Osteoblast (primary cell): ENCODE results near the gene SPATA16. TPM values are rescaled to one million over a fixed set of nuclear protein-coding genes. Genes with fewer than 3 reads are reported as not detected.

Experiments used
- DNase-seq: peaks from one replicate; pipeline ENCODE4 v3.0.0; 2011; ENCODE audit warnings: low spot score, mixed read lengths; ENCODE audit not compliant: insufficient read length; ENCODE audit errors: missing footprints
- H2AFZ ChIP-seq: 2 replicates; pipeline ENCODE4 v1.6.0; 2011; ENCODE audit warnings: mild to moderate bottlenecking, low read length
- H3K27ac ChIP-seq: 2 replicates; pipeline ENCODE4 v1.5.1; 2011; ENCODE audit warnings: mild to moderate bottlenecking, low read depth, low read length, moderate library complexity
- H3K27me3 ChIP-seq: 2 replicates; pipeline ENCODE4 v1.6.0; 2012; ENCODE audit warnings: mild to moderate bottlenecking, control low read depth, inconsistent platforms, low read length, moderate library complexity; ENCODE audit not compliant: insufficient read depth
- H3K36me3 ChIP-seq: 2 replicates; pipeline ENCODE4 v1.5.1; 2011; ENCODE audit warnings: mild to moderate bottlenecking, low read length, control low read depth, moderate library complexity; ENCODE audit not compliant: insufficient read depth
- H3K4me1 ChIP-seq: 2 replicates; pipeline ENCODE4 v1.5.1; 2011; ENCODE audit warnings: mild to moderate bottlenecking, low read length, control low read depth, moderate library complexity; ENCODE audit not compliant: insufficient read depth
- H3K4me2 ChIP-seq: 2 replicates; pipeline ENCODE4 v1.6.0; 2011; ENCODE audit warnings: mild to moderate bottlenecking, low read length; ENCODE audit not compliant: insufficient read depth
- H3K4me3 ChIP-seq: fragments of 200-600 bp; sonication (generic); 3 replicates; pipeline ENCODE4 v1.5.1; 2012; ENCODE audit warnings: mild to moderate bottlenecking, low read length, inconsistent platforms; ENCODE audit not compliant: insufficient read depth
- H3K79me2 ChIP-seq: 2 replicates; pipeline ENCODE4 v1.6.0; 2012; ENCODE audit warnings: mild to moderate bottlenecking, low read length, control low read depth, inconsistent platforms; ENCODE audit not compliant: insufficient read depth
- H3K9me3 ChIP-seq: 2 replicates; pipeline ENCODE4 v1.5.1; 2011; ENCODE audit warnings: low read depth, low read length, control low read depth
- H4K20me1 ChIP-seq: 2 replicates; pipeline ENCODE4 v1.6.0; 2012; ENCODE audit warnings: mild to moderate bottlenecking, low read length, control low read depth; ENCODE audit not compliant: insufficient read depth
- total RNA-seq: library from RNA; depleted of rRNA; stranded (reverse); fragments of >200 nt; gene quantifications from 2 replicates; pipeline ENCODE4 v1.2.3, GENCODE V29; 2012
- TF ChIP-seq, protein P1 (sequence below): IDR thresholded peaks from 2 replicates; pipeline ENCODE4 v1.5.1; 2011; ENCODE audit warnings: mild to moderate bottlenecking, low read depth, low read length, moderate library complexity; ENCODE audit errors: extremely low read depth

SPATA16 gene
- total RNA-seq, 1 donor: not detected

DNA sequence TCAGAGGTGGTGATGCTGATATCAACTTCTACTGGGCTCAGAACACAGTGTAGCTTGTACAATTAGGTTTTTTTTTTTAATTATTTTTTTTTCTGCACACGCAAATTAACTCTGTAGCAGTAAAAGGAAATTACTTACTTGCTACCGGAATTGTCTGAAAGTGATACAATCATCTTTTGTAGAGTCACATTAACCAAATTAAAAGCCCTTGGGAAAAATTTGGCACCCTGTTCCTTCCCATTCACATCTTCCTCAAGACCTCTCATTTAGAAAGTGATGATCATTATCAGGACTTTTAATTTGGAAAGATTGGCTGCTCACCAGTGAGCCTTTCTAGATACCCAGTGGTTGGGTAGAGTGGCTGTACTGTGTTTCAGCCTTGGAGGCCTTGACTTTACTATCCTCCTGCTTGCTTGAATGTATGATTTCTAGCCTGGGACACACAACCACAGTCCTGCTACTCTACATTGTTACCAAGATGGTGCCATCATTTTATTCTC is 232.2 kb downstream of the SPATA16 start:
- DNase-seq: no peak
- Histone ChIP-seq H4K20me1 (no peaks in the 10 kb centered on the region), H2AFZ (no peak overlapping the region), H3K79me2 (no peaks in the 10 kb centered on the region), H3K4me2 (no peak overlapping the region), H3K27ac (no peak overlapping the region), H3K36me3 (no peaks in the 10 kb centered on the region), H3K9me3 (no peaks in the 10 kb centered on the region), H3K4me3 (no peak overlapping the region), H3K4me1 (no peaks in the 10 kb centered on the region), H3K27me3 (no peaks in the 10 kb centered on the region)
- TF ChIP-seq, protein P1, sequence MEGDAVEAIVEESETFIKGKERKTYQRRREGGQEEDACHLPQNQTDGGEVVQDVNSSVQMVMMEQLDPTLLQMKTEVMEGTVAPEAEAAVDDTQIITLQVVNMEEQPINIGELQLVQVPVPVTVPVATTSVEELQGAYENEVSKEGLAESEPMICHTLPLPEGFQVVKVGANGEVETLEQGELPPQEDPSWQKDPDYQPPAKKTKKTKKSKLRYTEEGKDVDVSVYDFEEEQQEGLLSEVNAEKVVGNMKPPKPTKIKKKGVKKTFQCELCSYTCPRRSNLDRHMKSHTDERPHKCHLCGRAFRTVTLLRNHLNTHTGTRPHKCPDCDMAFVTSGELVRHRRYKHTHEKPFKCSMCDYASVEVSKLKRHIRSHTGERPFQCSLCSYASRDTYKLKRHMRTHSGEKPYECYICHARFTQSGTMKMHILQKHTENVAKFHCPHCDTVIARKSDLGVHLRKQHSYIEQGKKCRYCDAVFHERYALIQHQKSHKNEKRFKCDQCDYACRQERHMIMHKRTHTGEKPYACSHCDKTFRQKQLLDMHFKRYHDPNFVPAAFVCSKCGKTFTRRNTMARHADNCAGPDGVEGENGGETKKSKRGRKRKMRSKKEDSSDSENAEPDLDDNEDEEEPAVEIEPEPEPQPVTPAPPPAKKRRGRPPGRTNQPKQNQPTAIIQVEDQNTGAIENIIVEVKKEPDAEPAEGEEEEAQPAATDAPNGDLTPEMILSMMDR: no peak

DNA sequence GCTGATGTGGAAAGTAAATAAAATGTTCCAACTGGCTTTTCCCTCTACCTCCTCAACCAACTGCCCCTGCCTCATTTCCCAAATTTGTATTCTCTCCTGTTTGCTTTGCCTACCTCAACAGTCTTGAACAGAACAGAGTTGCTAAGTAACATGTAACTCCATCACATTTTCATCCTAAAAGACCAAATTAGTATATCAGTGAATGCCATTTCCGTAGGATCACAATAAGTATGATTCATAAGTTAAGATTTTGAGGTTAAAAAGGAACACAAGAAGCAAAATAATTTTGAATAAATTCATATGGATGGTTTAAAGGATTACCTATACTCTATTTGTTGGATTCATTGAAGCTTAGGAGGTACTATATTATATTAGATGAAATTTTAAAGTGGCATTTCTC is 235.6 kb downstream of the SPATA16 start:
- Histone ChIP-seq H3K36me3 (no peaks in the 10 kb centered on the region), H3K79me2 (no peaks in the 10 kb centered on the region), H3K4me1 (no peaks in the 10 kb centered on the region), H3K9me3 (no peaks in the 10 kb centered on the region), H3K27ac (no peak overlapping the region), H2AFZ (no peak overlapping the region), H4K20me1 (no peaks in the 10 kb centered on the region), H3K4me3 (no peak overlapping the region), H3K4me2 (no peak overlapping the region), H3K27me3 (no peaks in the 10 kb centered on the region)
- TF ChIP-seq, protein P1: no peak
- no peak for DNase-seq

DNA sequence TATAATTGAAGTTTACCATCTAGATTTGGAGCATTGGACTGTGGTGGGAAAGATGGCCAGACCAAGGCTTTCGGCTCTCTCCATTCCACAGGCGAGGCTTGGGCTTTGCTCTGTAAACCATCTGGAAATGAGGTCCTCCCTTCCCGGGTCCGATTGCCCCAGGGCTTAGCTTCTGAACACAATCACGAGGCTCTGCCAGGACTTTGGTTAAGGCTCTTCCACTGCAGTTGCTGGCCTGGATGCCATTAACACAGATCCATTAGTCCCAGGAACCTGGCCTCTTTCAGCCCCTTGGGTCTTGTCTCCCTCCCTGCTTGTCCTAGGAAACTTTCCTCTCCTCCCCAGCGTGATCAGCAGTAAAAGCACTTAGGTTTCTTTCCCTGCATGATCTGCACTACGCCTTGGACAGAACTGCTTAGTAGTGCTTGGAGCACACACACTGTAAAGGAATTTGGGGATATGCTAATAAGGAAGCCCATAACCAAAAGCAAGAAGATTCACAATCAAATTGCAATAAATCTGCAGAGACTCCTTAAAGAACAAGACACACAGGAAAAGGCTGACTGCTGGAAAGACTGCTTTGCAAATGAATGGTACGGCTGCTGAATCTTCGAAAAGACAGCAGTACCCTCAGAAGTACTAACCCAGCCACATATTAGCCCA is 236.2 kb downstream of the SPATA16 start:
- Histone ChIP-seq H2AFZ (no peak overlapping the region), H3K79me2 (no peaks in the 10 kb centered on the region), H3K4me2 (no peak overlapping the region), H4K20me1 (no peaks in the 10 kb centered on the region), H3K9me3 (no peaks in the 10 kb centered on the region), H3K36me3 (no peaks in the 10 kb centered on the region), H3K4me1 (no peaks in the 10 kb centered on the region), H3K4me3 (no peak overlapping the region), H3K27me3 (no peaks in the 10 kb centered on the region), H3K27ac (no peak overlapping the region)
- TF ChIP-seq, protein P1: no peak
- DNase-seq: no peak

DNA sequence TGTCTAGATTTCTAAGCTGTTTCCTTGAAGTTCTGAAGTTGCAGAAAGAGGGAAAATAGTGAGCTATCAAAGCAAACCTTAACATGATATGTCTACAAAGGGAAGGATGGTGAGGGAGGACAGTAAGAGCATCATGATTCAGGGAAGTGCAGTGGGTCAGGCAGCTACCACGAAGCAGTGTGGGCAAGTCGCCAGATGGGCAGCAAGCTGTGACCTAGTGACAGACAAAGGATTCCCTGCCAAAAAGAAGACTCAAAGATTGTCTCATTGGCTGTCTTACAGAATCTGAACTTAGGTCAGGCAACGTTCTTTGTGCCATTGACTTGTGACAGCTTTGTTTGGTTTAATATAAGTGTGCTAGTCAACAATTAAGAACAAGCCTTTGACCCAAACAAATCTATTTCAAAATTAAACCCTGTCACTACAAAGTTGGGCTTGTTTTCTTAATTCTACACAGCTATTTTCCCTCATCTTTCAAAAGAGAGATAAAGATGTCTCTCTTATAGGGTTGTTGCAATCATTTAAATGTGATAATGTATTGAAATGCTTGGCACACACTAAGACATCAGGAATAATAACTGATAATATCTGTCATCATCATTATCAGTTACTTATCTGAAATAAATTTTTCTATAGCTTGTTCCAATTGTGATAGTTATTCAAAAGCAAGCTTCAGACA is 237.3 kb downstream of the SPATA16 start:
- Histone ChIP-seq H3K9me3 (no peaks in the 10 kb centered on the region), H3K4me1 (no peaks in the 10 kb centered on the region), H3K4me2 (no peak overlapping the region), H3K27me3 (no peaks in the 10 kb centered on the region), H4K20me1 (no peaks in the 10 kb centered on the region), H3K79me2 (no peaks in the 10 kb centered on the region), H3K36me3 (no peaks in the 10 kb centered on the region), H3K27ac (no peak overlapping the region), H2AFZ (no peak overlapping the region), H3K4me3 (no peak overlapping the region)
- DNase-seq: no peak
- TF ChIP-seq, protein P1: no peak
